Breast epithelium (tissue), 3 donors: ENCODE data around the gene FNDC1.

ENCODE experiments used
- POLR2A ChIP-seq: fragments of 450-650 bp; IDR thresholded peaks from one replicate; pipeline ENCODE4 v1.6.1; 2016; ENCODE audit warnings: antibody characterized with exemption, mild to moderate bottlenecking, moderate library complexity
- POLR2AphosphoS5 ChIP-seq, 3 donors: sonication (generic); formaldehyde crosslinking; IDR thresholded peaks; one replicate each; pipeline ENCODE4 v1.6.1; 2017; ENCODE audit warnings: antibody characterized with exemption in 3 of 3
- TF ChIP-seq, protein P1 (sequence below), 3 donors: fragments of 450-650 bp; IDR thresholded peaks; one replicate each; pipeline ENCODE4 v1.5.1; 2016 to 2017; ENCODE audit warnings: antibody characterized with exemption in 3 of 3, mild to moderate bottlenecking in 3 of 3, moderate library complexity in 3 of 3

- TF ChIP-seq, protein P1, sequence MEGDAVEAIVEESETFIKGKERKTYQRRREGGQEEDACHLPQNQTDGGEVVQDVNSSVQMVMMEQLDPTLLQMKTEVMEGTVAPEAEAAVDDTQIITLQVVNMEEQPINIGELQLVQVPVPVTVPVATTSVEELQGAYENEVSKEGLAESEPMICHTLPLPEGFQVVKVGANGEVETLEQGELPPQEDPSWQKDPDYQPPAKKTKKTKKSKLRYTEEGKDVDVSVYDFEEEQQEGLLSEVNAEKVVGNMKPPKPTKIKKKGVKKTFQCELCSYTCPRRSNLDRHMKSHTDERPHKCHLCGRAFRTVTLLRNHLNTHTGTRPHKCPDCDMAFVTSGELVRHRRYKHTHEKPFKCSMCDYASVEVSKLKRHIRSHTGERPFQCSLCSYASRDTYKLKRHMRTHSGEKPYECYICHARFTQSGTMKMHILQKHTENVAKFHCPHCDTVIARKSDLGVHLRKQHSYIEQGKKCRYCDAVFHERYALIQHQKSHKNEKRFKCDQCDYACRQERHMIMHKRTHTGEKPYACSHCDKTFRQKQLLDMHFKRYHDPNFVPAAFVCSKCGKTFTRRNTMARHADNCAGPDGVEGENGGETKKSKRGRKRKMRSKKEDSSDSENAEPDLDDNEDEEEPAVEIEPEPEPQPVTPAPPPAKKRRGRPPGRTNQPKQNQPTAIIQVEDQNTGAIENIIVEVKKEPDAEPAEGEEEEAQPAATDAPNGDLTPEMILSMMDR (IDR thresholded peaks at IDR 0.05): no peak
- TF ChIP-seq POLR2A (no peak), POLR2AphosphoS5 (IDR thresholded peaks at IDR 0.05) (no peak)
Observed at GRCh38 chr6:159309723-159310122, 140.5 kb downstream of the FNDC1 start.
